A549 (cell line): ENCODE results near the gene MYBPC2. TPM values are rescaled to one million over a fixed set of nuclear protein-coding genes. Genes with fewer than 3 reads are reported as not detected.

Source experiments
- ATAC-seq, 2 experiments: fragments of 200-7000 bp in 1 of 2; fragments of >200 bp in 1 of 2; cut with Nextera tagmentation in 1 of 2; cut with Tn5 transposase in 1 of 2; 3 replicates each; pipeline versions ENCODE4 v1.8.0 to v1.9.1; 2018 to 2020; ENCODE audit warnings: mild to moderate bottlenecking in 1 of 2, moderate library complexity in 1 of 2
- CTCF ChIA-PET: fragments of 300-600 bp; sonication (Branson Sonifier 250); formaldehyde crosslinking; extraction: SDS; loops from one replicate; lab custom pipeline; 2021; ENCODE audit warnings: antibody characterized with exemption, inconsistent platforms; lab: Yijun Ruan, JAX
- POLR2A ChIA-PET: fragments of 350-600 bp; formaldehyde crosslinking; extraction: SDS; loops from one replicate; lab custom pipeline; 2021; ENCODE audit warnings: antibody characterized with exemption, inconsistent platforms; lab: Yijun Ruan, JAX
- DNase-seq, 2 experiments: peaks; one replicate each; pipeline versions ENCODE4 v3.0.0 to v3.0.0-alpha.2; 2011 to 2016; ENCODE audit warnings: low read depth in 1 of 2, low spot score in 1 of 2
- FAIRE-seq: peaks from 2 replicates; lab custom pipeline; 2011; peaks lifted over from hg19 to GRCh38; lab: Jason Lieb, UNC
- H3K27ac ChIP-seq, 2 experiments: fragments of >200 bp; sonication (Bioruptor Twin); formaldehyde crosslinking; 3 replicates each; pipeline ENCODE4 v1.5.1; 2016 to 2017
- H3K4me1 ChIP-seq: fragments of >200 bp; sonication (Bioruptor Twin); formaldehyde crosslinking; 3 replicates; pipeline ENCODE4 v1.6.1; 2016
- H3K4me2 ChIP-seq: fragments of >200 bp; sonication (Bioruptor Twin); formaldehyde crosslinking; 3 replicates; pipeline ENCODE4 v1.6.1; 2016
- H3K4me3 ChIP-seq: fragments of >200 bp; sonication (Bioruptor Twin); formaldehyde crosslinking; 3 replicates; pipeline ENCODE4 v1.5.1; 2016
- H3K9me3 ChIP-seq: fragments of >200 bp; sonication (Bioruptor Twin); formaldehyde crosslinking; 3 replicates; pipeline ENCODE4 v1.6.1; 2016
- CBX8 ChIP-seq: fragments of 200-600 bp; sonication (generic); IDR thresholded peaks from 2 replicates; pipeline ENCODE4 v1.6.1; 2016
- CHD2 ChIP-seq: fragments of 150-350 bp; IDR thresholded peaks from 2 replicates; pipeline ENCODE4 v1.6.1; 2014; ENCODE audit warnings: low read length; ENCODE audit not compliant: partially characterized antibody
- CTCF ChIP-seq: fragments of >200 bp; sonication (Bioruptor Twin); formaldehyde crosslinking; IDR thresholded peaks from 3 replicates; pipeline ENCODE4 v1.5.1; 2016
- EHF ChIP-seq: fragments of 250-450 bp; sonication (Bioruptor Pico); IDR thresholded peaks from 2 replicates; pipeline ENCODE4 v1.5.0; 2020; ENCODE audit warnings: mild to moderate bottlenecking
- EHMT2 ChIP-seq: fragments of 200-600 bp; sonication (generic); IDR thresholded peaks from 2 replicates; pipeline ENCODE4 v1.6.1; 2016; ENCODE audit warnings: antibody characterized with exemption, low read depth, mild to moderate bottlenecking, moderate library complexity
- EP300 ChIP-seq, 2 experiments: fragments of >200 bp; sonication (Bioruptor Twin); formaldehyde crosslinking; IDR thresholded peaks; 2 replicates in 1 of 2; 3 replicates in 1 of 2; pipeline ENCODE4 v1.6.1; 2016 to 2017
- FOSB ChIP-seq: fragments of 250-450 bp; sonication (Bioruptor Pico); IDR thresholded peaks from 2 replicates; pipeline ENCODE4 v1.5.0; 2020; ENCODE audit warnings: mild to moderate bottlenecking, moderate library complexity
- GATA3 ChIP-seq: IDR thresholded peaks from 2 replicates; pipeline ENCODE4 v1.6.1; 2012; ENCODE audit warnings: borderline replicate concordance
- HES2 ChIP-seq: fragments of >200 bp; sonication (Bioruptor Twin); formaldehyde crosslinking; IDR thresholded peaks from 2 replicates; pipeline ENCODE4 v1.6.1; 2016
- HEYL ChIP-seq: fragments of 250-450 bp; sonication (Bioruptor Pico); IDR thresholded peaks from 2 replicates; pipeline ENCODE4 v1.8.0; 2021; ENCODE audit warnings: mild to moderate bottlenecking, moderate library complexity
- HOXB13 ChIP-seq: fragments of 250-450 bp; sonication (Bioruptor Pico); IDR thresholded peaks from 2 replicates; pipeline ENCODE4 v1.5.0; 2020; ENCODE audit warnings: low read depth, mild to moderate bottlenecking, moderate library complexity
- HOXB5 ChIP-seq: fragments of 250-450 bp; sonication (Bioruptor Pico); IDR thresholded peaks from 2 replicates; pipeline ENCODE4 v1.5.0; 2020; ENCODE audit warnings: mild to moderate bottlenecking, moderate library complexity
- JUNB ChIP-seq: fragments of >200 bp; sonication (Bioruptor Twin); formaldehyde crosslinking; IDR thresholded peaks from 2 replicates; pipeline ENCODE4 v1.6.1; 2016
- KDM1A ChIP-seq: fragments of 200-600 bp; sonication (generic); IDR thresholded peaks from 2 replicates; pipeline ENCODE4 v1.6.1; 2016; ENCODE audit warnings: low read depth, mild to moderate bottlenecking
- MAX ChIP-seq: IDR thresholded peaks from 2 replicates; pipeline ENCODE4 v1.6.1; 2012
- NR3C1 ChIP-seq: fragments of >200 bp; sonication (Bioruptor Twin); formaldehyde crosslinking; IDR thresholded peaks from 3 replicates; pipeline ENCODE4 v1.6.1; 2017
- PHF8 ChIP-seq: fragments of 200-600 bp; sonication (generic); IDR thresholded peaks from 2 replicates; pipeline ENCODE4 v1.6.1; 2016; ENCODE audit warnings: low read depth, mild to moderate bottlenecking, antibody characterized with exemption, moderate library complexity, borderline replicate concordance
- POLR2AphosphoS2 ChIP-seq: conservative IDR thresholded peaks from 2 replicates; pipeline ENCODE4 v1.6.1; 2012; ENCODE audit warnings: low read length, improper control_type of control experiment, inconsistent platforms
- RAD21 ChIP-seq, 2 experiments: fragments of >200 bp in 1 of 2; sonication (Bioruptor Twin) in 1 of 2; formaldehyde crosslinking in 1 of 2; IDR thresholded peaks in 1 of 2; conservative IDR thresholded peaks in 1 of 2; 2 replicates in 1 of 2; 3 replicates in 1 of 2; pipeline ENCODE4 v1.6.1; 2012 to 2018; ENCODE audit warnings: inconsistent platforms in 1 of 2
- REST ChIP-seq: fragments of 200-600 bp; sonication (generic); IDR thresholded peaks from 2 replicates; pipeline ENCODE4 v1.6.1; 2016; ENCODE audit warnings: antibody characterized with exemption, mild to moderate bottlenecking, moderate library complexity
- RNF2 ChIP-seq: fragments of 200-600 bp; sonication (generic); IDR thresholded peaks from 2 replicates; pipeline ENCODE4 v1.6.1; 2016; ENCODE audit warnings: low read depth, mild to moderate bottlenecking, antibody characterized with exemption, moderate library complexity, borderline replicate concordance
- SREBF2 ChIP-seq: fragments of 450-650 bp; IDR thresholded peaks from 2 replicates; pipeline ENCODE4 v1.6.1; 2014; ENCODE audit warnings: mild to moderate bottlenecking, moderate library complexity
- ZNF302 ChIP-seq: fragments of 250-450 bp; sonication (Bioruptor Pico); IDR thresholded peaks from 2 replicates; pipeline ENCODE4 v1.9.0; 2021; ENCODE audit warnings: inconsistent platforms, mild to moderate bottlenecking, moderate library complexity
- WGBS: methylation state at CpG from one replicate; pipeline ENCODE4 v1.1.6; 2017; ENCODE audit errors: missing lambda C conversion rate; 5-methylcytosine and 5-hydroxymethylcytosine counted together
- polyA plus RNA-seq, 4 experiments: library from polyadenylated mRNA; depleted of rRNA in 3 of 4; stranded (reverse); fragments of >200 nt; fragmentation: RNase III in 1 of 4; extraction: RNeasy Plus Mini Kit Qiagen cat#74134 plus additional on column Dnase treatment in 1 of 4; gene quantifications; 2 replicates in 3 of 4; 3 replicates in 1 of 4; pipeline ENCODE4 v1.2.3, GENCODE V29; 2011 to 2017

The MYBPC2 gene
- polyA plus RNA-seq, 2 of the 4 experiments (the other 2 are of a cell fraction) = 0.10 TPM; not detected in 1

DNA sequence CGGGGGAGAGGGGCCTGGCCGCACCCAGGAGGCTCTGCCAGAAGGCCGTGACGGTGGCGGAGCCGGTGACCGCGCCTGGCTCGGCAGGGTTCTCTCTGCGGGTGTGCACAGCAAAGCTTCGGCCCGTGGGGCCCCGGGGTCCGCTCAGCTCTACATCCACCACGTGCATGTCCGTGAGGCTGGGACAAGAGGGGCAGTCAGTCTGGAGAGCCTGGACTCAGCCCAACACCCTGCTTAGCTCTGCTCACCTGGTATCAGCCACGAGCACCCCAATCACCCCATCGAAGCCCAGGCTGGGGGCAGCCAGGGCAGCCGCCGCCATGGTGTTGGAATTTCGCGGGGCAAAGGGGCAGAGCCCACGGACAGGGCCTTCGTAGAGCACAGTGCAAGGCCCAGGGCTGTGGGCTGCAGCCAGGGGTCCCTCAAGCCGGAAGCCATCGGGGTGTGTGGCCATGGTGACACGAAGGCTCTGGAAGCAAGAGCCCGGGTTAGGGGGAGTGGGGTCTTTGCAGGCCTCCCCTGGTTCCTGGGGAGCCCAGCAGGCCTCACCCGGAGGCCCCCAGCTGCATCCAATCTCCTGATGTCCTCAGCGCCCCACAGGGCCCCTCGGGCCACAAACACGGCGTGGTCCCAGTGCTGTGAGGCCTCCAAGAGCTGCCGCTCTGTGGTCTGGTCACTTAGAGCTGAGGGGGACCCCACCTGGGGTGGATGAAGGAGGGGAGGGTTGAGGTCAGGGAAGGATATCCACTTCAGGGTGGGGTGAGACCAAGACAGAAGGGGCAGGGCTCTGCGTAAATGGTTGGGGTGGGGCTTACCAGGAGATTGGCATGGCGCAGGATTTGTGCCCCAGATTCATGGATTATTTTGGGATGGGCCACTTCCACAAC, 79.7 kb downstream of the MYBPC2 start:
- TF ChIP-seq HOXB13 (CRISPR knock-in tag) (no peak), CBX8 (no peak), NR3C1 (no peak), KDM1A (no peak), PHF8 (no peak), CTCF (no peak), HOXB5 (no peak), SREBF2 (no peak), ZNF302 (CRISPR knock-in tag) (no peak), EHMT2 (no peak)
- ChIA-PET CTCF (interaction anchor here (0.8 to 4.3 kb wide), 7 partner anchors 21 to 212 kb away, joined by 3 to 28 read pairs (median 3); no protein-coding TSS in a partner anchor), POLR2A (interaction anchor here (0.5 to 1.2 kb wide), 2 partner anchors 146 to 292 kb away, joined by 3 read pairs; no protein-coding TSS in a partner anchor)
- Histone ChIP-seq H3K4me2 (peak overlapping the region; percentile 80), H3K27ac (peak overlapping the region; percentile 91 to 92; a peak in 4 of 6 replicates), H3K4me1 (peaks cover 21% of the 10 kb centered on the region; the same call in 2 of the 3 replicates), H3K4me3 (peak overlapping the region; percentile 76), H3K9me3 (no peaks in the 10 kb centered on the region)
- no peak for DNase-seq
- no peak for FAIRE-seq
- WGBS = 92% methylated on average over 35 of the region's 36 CpGs
- ATAC-seq = no peak

GRCh38 chr19:50512999-50513745, 80.5 kb downstream of the MYBPC2 start:
- POLR2A ChIA-PET = interaction anchor here (0.5 kb wide), 1 partner anchor 145 kb away, joined by 3 read pairs; no protein-coding TSS in a partner anchor
- H3K4me3 ChIP-seq = no peak overlapping the region
- no peak for TF ChIP-seq CHD2
- TF ChIP-seq ZNF302 (CRISPR knock-in tag) = no peak
- no peak for TF ChIP-seq REST
- no peak for TF ChIP-seq PHF8
- no peak for TF ChIP-seq RNF2
- no peak for TF ChIP-seq HEYL (CRISPR knock-in tag)
- TF ChIP-seq RAD21 (conservative IDR thresholded peaks at IDR 0.05 in 1 of 2, IDR thresholded peaks at IDR 0.05 in 1 of 2) = no peak
- no peak for TF ChIP-seq FOSB (CRISPR knock-in tag)
- no peak for TF ChIP-seq EHF (CRISPR knock-in tag)
- TF ChIP-seq EP300 (IDR thresholded peaks at IDR 0.05) = no peak
- no peak for TF ChIP-seq MAX
- no peak for TF ChIP-seq JUNB
- TF ChIP-seq POLR2AphosphoS2 = no peak; the same call in 1 of the 2 replicates
- TF ChIP-seq HES2 = no peak
- TF ChIP-seq NR3C1 = no peak
- no peak for TF ChIP-seq GATA3
- WGBS = 82% methylated on average over 12 of the region's 12 CpGs
- DNase-seq (no peak), ATAC-seq (no peak), FAIRE-seq (no peak)
- no peak overlapping the region for H3K4me2 ChIP-seq
- H3K4me1 ChIP-seq = peaks cover 22% of the 10 kb centered on the region; the same call in 2 of the 3 replicates
- no peak overlapping the region for H3K27ac ChIP-seq
- no peaks in the 10 kb centered on the region for H3K9me3 ChIP-seq
- CTCF ChIA-PET = interaction anchor here (0.9 to 4.3 kb wide), 3 partner anchors 25 to 157 kb away, joined by 3 to 28 read pairs (median 19); no protein-coding TSS in a partner anchor
